Skeletal muscle tissue (tissue), 4 donors: Measurements from ENCODE around the gene DUS4L. TPM values are rescaled to one million over a fixed set of nuclear protein-coding genes. Genes with fewer than 3 reads are reported as not detected.
A peak's percentile ranks its signal among the peaks of the same experiment; 100 is the strongest.

ENCODE experiments used
- H3K27ac ChIP-seq: one replicate; pipeline ENCODE4 v1.7.0; 2013; ENCODE audit warnings: mild to moderate bottlenecking, low read depth, low read length, inconsistent platforms
- H3K27me3 ChIP-seq, 3 donors: one replicate each; pipeline ENCODE4 v1.7.0; 2013; ENCODE audit warnings: low read length in 3 of 3; ENCODE audit not compliant: control insufficient read depth in 3 of 3, insufficient read depth in 3 of 3
- H3K36me3 ChIP-seq, 3 donors: one replicate each; pipeline ENCODE4 v1.7.0; 2013; ENCODE audit warnings: low read length in 3 of 3; ENCODE audit not compliant: control insufficient read depth in 3 of 3, insufficient read depth in 3 of 3
- H3K4me1 ChIP-seq, 3 donors: one replicate each; pipeline ENCODE4 v1.7.0; 2013; ENCODE audit warnings: low read length in 3 of 3, mild to moderate bottlenecking in 3 of 3; ENCODE audit not compliant: control insufficient read depth in 3 of 3, insufficient read depth in 3 of 3
- H3K4me3 ChIP-seq, 3 donors: one replicate each; pipeline ENCODE4 v1.7.0; 2013; ENCODE audit warnings: low read length in 3 of 3
- H3K9ac ChIP-seq, 3 donors: one replicate each; pipeline ENCODE4 v1.7.0; 2013; ENCODE audit warnings: low read length in 3 of 3, mild to moderate bottlenecking in 3 of 3, moderate library complexity in 2 of 3, low read depth in 1 of 3
- H3K9me3 ChIP-seq, 3 donors: one replicate each; pipeline ENCODE4 v1.7.0; 2013; ENCODE audit warnings: low read length in 3 of 3; ENCODE audit not compliant: control insufficient read depth in 3 of 3
- total RNA-seq: library from RNA; depleted of rRNA; stranded (reverse); fragments of >200 nt; gene quantifications from one replicate; pipeline ENCODE4 v1.2.3, GENCODE V29; 2014
- donor health status: Osteomylitis.

Gene DUS4L
- total RNA-seq, 1 donor from 2014 or later, result 3.1 TPM

DNA sequence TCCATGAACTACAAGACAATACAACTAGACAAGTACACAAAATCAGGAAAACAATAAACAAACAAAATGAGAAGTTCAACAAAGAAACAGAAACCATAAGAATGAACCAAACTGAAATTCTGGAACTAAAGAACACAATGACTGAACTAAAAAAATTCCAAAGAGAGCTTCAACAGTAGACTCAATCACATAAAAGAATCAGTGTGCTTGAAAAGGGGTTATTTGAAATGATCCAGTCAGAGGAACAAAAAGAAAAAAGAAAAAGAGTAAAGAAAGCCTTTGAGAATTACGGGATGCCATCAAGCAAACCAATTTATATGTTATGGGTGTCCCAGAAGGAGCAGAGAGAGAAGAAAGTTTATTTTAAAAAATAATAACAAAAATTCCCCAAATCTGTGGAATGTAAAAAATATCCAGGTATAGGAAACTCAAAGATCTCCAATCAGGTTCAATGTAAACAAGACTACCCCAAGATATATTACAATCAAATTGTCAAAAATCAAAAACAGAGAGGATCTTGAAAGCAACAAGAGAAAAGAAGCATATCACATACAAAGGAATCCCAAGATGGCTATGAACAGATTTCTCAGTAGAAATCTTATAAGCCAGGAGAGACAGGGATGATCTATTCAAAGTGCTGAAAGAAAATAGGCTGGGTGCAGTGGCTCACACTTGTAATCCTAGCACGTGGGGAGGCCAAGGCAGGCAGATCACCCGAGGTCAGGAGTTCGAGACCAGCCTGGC lies 18.8 kb upstream of the DUS4L start:
- no peak overlapping the region for H3K9ac ChIP-seq

DNA sequence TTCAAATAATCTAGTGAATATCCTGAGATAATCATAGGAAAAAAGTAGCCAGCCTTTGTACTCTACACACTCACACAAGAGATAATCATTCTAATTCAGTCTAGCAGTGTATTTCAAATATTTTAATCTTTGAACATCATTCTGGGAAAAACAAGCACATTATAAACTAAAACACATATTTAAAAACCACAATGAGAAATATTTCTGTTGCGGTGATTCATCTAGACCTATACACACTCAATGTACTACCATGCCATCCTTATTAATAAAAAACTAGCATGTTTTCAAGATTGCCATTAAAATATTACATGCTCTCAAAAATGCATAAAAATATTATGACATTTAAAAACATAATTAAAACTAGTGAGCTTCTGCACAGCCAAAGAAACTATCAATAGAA lies 11.8 kb upstream of the DUS4L start:
- Histone ChIP-seq H3K9ac (no peak overlapping the region), H3K27me3 (no peaks in the 10 kb centered on the region), H3K27ac (no peak overlapping the region), H3K4me1 (no peaks in the 10 kb centered on the region), H3K4me3 (no peak overlapping the region), H3K36me3 (peaks cover 8 to 23% (median 11%) of the 10 kb centered on the region in 3 donors), H3K9me3 (no peaks in the 10 kb centered on the region)

More for the DNA sequence above, 18.8 kb upstream of the DUS4L start:
- no peak overlapping the region for H3K27ac ChIP-seq
- H3K36me3 ChIP-seq, result peaks cover 4 to 16% (median 4%) of the 10 kb centered on the region in 3 donors
- H3K4me3 ChIP-seq, result no peak overlapping the region
- no peaks in the 10 kb centered on the region for H3K27me3 ChIP-seq
- no peaks in the 10 kb centered on the region for H3K4me1 ChIP-seq
- H3K9me3 ChIP-seq, result peaks cover 0 to 4% (median 0%) of the 10 kb centered on the region in 3 donors

DNA sequence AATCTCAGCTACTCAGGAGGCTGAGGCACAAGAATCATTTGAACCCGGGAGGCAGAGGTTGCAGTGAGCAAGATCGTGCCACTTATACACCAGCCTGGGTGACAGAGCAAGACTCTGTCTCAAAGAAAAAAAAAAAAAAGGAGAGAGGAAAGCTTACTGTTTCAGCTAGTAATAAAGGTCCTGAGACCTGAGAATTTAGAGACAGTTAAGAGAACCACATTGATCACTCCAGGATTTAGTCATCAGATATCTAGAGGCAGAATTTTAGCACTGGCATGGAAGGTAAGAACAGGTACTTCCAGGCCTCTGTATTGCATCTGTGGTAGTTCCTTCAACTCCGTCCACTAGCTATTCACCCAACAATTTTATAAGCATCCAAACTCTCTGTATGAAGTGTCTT lies 7.9 kb upstream of the DUS4L start:
- Histone ChIP-seq H3K27me3 (no peaks in the 10 kb centered on the region), H3K9ac (no peak overlapping the region), H3K9me3 (no peaks in the 10 kb centered on the region), H3K36me3 (peaks cover 4 to 24% (median 14%) of the 10 kb centered on the region in 3 donors), H3K4me1 (peaks cover 0 to 7% (median 3%) of the 10 kb centered on the region in 3 donors), H3K4me3 (no peak overlapping the region), H3K27ac (no peak overlapping the region)

DNA sequence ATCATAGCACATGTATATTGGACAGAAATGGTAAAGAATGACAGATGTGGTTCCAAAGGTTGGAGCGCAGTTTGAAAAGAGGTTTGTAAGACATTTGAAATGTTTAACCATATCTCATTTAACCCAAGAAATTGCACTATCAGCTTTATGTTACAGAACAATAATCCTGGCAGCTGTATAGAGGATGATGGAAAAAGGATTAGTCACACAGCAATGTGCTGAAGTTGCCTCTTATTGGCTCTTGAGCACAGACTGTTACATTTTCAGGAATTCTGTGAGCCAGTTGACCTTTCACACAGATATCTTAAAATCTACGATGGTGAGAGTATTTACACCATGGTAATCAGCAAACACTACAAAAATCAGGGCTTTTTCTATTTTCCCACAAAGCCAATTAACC lies 3.9 kb upstream of the DUS4L start:
- H3K9me3 ChIP-seq, result no peaks in the 10 kb centered on the region
- H3K27ac ChIP-seq, result no peak overlapping the region
- H3K4me3 ChIP-seq, result no peak overlapping the region
- peaks cover 7 to 24% (median 21%) of the 10 kb centered on the region in 3 donors for H3K4me1 ChIP-seq
- H3K36me3 ChIP-seq, result peaks cover 4 to 10% (median 9%) of the 10 kb centered on the region in 3 donors
- no peaks in the 10 kb centered on the region for H3K27me3 ChIP-seq
- no peak overlapping the region for H3K9ac ChIP-seq

DNA sequence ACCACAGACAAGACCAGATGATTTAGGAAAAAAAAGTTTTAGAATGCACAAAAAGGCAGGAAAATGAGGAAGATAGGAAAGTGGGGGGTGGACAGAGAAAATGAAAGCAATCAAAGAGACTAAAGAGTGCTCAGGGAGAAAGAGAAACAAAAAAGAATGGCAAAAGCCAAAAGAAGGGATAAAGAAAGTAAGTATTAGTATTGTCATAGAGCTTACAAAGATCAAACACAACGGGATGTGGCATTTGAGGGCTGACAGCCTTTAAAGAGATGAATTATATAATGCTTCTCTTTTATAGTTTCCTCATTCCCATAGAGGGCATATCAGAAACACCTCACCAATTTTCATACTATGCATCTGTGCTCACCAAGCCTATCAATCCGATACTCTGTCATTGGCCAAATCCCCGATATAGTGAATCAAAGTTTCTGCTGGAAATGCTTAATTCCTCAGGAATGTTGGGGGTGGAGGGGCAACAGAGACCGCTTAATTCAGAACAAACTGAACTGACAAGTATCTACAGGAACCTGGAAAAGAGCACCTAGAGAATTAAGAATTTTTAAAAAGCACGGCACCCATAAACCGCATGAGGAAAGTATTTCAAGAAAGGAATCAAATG lies 2.8 kb upstream of the DUS4L start:
- no peaks in the 10 kb centered on the region for H3K9me3 ChIP-seq
- H3K27ac ChIP-seq, result no peak overlapping the region

DNA sequence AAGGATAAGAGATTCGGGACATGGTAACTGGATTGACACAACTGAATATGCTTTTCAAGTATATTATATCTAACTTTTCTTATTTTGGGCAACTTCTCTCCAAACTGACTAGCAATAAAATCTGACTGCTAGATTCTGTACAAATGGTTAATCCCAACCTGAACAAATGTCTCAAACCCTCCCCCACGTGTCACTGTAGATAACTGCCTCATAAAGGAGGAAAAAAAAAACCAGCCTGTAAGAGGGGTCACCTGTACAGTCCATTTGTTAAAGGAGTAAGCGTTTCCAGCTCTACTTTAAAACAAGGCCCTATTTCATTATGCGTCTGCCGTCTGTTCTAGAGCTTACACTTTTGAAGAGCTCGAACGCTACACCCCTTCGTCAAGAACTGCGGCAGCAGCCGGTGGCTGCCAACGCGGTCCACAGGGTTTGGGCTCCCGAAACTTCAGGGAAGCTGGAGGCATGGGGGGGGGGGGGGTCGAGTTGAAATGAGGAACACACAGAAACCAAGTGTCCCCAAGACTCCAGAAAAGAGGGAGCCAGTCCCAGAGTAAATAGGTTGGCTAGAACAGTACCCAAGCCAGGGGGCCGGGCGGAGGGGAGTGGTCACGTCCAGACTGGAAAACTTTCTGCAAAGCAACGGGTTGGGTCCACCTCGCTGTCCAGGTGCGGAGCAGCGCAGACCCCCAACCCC lies 543 bp upstream of the DUS4L start:
- Histone ChIP-seq H3K27me3 (no peaks in the 10 kb centered on the region), H3K27ac (peak overlapping the region; percentile 95), H3K9ac (peak overlapping the region; percentile 95 to 97 (median 96)), H3K9me3 (no peaks in the 10 kb centered on the region), H3K4me1 (peaks cover 11 to 26% (median 22%) of the 10 kb centered on the region in 3 donors), H3K4me3 (peak overlapping the region; percentile 95 to 97 (median 97)), H3K36me3 (no peaks in the 10 kb centered on the region)

More for the DNA sequence above, 2.8 kb upstream of the DUS4L start:
- Histone ChIP-seq H3K27me3 (no peaks in the 10 kb centered on the region), H3K9ac (no peak overlapping the region), H3K4me1 (peaks cover 11 to 26% (median 22%) of the 10 kb centered on the region in 3 donors), H3K4me3 (no peak overlapping the region), H3K36me3 (peaks cover 2 to 9% (median 8%) of the 10 kb centered on the region in 3 donors)

DNA sequence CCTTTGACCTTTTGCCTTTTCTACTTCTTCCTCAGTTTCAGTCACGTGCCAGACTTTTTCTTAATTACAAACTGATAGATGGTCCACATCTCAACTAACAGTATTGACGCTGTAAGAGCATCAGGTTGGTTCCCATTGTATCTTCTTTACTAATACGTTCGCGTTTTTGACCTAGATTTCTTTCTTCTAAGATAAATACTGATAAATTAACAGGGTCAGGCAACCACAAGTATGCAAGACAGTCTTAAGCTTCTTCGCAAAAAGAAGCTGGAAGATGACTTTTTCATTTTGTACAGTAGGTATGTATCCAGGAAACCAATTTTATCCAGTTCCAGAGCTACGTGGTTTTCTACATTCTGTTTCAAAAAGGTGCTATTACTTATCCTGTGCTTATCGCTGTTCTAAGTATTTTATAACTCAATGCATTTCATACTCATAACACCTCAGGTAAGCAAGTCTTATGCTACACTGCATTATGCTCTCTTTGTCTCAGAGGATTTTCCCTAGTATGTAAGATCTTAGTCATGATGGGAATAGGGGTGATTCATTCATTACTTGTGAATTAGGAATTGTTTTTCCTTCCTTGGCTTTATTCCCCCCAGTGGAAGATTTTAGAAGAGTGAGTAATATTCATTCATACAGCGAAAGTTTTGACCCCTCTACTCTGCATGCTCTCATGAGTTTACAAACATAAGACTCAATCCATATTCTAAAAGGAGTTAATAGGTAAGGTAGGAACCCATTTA lies 955 bp downstream of the DUS4L start:
- Histone ChIP-seq H3K27me3 (no peaks in the 10 kb centered on the region), H3K4me3 (peak overlapping the region; percentile 95 to 97 (median 97)), H3K27ac (peak overlapping the region; percentile 95), H3K36me3 (no peaks in the 10 kb centered on the region), H3K9ac (peak overlapping the region; percentile 95 to 97 (median 96)), H3K4me1 (peaks cover 11 to 26% (median 22%) of the 10 kb centered on the region in 3 donors), H3K9me3 (no peaks in the 10 kb centered on the region)

DNA sequence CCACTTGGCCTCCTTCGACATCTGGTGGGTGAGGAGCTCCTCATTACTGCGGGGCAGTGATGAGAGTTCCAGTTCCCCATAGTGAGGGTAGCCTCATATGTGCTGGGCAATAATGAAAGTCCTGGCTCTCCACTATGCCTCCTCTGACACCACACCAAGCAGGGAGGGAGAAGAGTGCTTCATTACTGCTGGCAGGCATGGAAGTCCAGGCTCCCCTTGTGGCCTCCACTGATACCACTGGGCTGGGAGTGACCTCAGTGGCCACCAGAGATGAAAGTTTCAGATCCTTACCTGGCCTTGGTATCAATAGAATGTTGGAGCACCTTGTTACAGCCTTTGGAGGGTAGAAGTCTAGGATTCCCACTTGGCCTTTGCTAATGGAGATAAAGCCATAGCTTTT lies 6.5 kb downstream of the DUS4L start:
- Histone ChIP-seq H3K36me3 (peaks cover 0 to 6% (median 5%) of the 10 kb centered on the region in 3 donors), H3K27me3 (no peaks in the 10 kb centered on the region)

DNA sequence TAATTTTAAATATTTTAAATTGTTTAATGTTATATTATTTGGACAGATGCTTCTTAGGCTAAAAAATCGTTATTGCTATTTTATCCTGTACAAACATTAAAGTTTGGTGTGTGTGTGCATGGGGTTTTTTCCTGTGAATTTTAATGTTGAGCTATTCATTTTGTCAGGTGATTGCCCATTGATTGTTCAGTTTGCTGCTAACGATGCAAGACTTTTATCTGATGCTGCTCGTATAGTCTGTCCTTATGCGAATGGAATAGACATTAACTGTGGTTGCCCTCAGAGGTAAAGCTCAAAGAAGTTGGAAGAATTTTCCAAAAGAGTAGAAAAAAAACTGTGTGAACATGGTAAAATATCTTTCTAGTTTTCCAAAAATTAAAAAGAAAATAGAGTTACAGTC lies 9.8 kb downstream of the DUS4L start:
- no peaks in the 10 kb centered on the region for H3K9me3 ChIP-seq
- no peak overlapping the region for H3K4me3 ChIP-seq
- no peaks in the 10 kb centered on the region for H3K27me3 ChIP-seq
- no peak overlapping the region for H3K27ac ChIP-seq
- no peaks in the 10 kb centered on the region for H3K4me1 ChIP-seq
- no peak overlapping the region for H3K9ac ChIP-seq
- peaks cover 0 to 9% (median 6%) of the 10 kb centered on the region in 3 donors for H3K36me3 ChIP-seq

More for the DNA sequence above, 6.5 kb downstream of the DUS4L start:
- no peaks in the 10 kb centered on the region for H3K9me3 ChIP-seq
- no peak overlapping the region for H3K9ac ChIP-seq
- H3K4me1 ChIP-seq, result peaks cover 0 to under 1% (median 0%) of the 10 kb centered on the region in 3 donors
- no peak overlapping the region for H3K4me3 ChIP-seq
- no peak overlapping the region for H3K27ac ChIP-seq
